Mesothelial cell of epicardium (in vitro differentiated cells): Measurements from ENCODE around the gene BAIAP2L1. TPM values are rescaled to one million over a fixed set of nuclear protein-coding genes. Genes with fewer than 3 reads are reported as not detected.

Experiments
- DNase-seq, 2 experiments: peaks; one replicate each; pipeline ENCODE4 v3.0.0; 2021; ENCODE audit warnings: low spot score in 2 of 2; ENCODE audit not compliant: unreplicated experiment in 2 of 2
- H3K27ac Mint-ChIP-seq: 2 replicates; pipeline ENCODE4 v1.8.0; 2021; ENCODE audit warnings: mixed read lengths
- H3K27me3 Mint-ChIP-seq: 2 replicates; pipeline ENCODE4 v1.8.0; 2021; ENCODE audit warnings: low read depth, mixed read lengths
- H3K36me3 Mint-ChIP-seq: 2 replicates; pipeline ENCODE4 v1.8.0; 2021; ENCODE audit warnings: mixed read lengths
- H3K4me1 Mint-ChIP-seq: 2 replicates; pipeline ENCODE4 v1.8.0; 2021; ENCODE audit warnings: mixed read lengths
- H3K4me3 Mint-ChIP-seq: 2 replicates; pipeline ENCODE4 v1.8.0; 2021; ENCODE audit warnings: mild to moderate bottlenecking, moderate library complexity, mixed read lengths
- H3K9me3 Mint-ChIP-seq: 2 replicates; pipeline ENCODE4 v1.8.0; 2021; ENCODE audit warnings: mixed read lengths
- CTCF ChIP-seq: fragments of 200-600 bp; sonication (generic); IDR thresholded peaks from one replicate; pipeline ENCODE4 v1.5.0; 2021; ENCODE audit warnings: antibody characterized with exemption; ENCODE audit not compliant: unreplicated experiment
- total RNA-seq: library from RNA; stranded (reverse); gene quantifications from 3 replicates; pipeline ENCODE4 v1.2.1, GENCODE V29; 2021

Gene BAIAP2L1
- total RNA-seq, 1 donor from 2014 or later, result 27.2 TPM

GRCh38 chr7:98293746-98294145, 107.1 kb downstream of the BAIAP2L1 start:
- Mint-ChIP-seq H3K4me3 (no peak overlapping the region), H3K9me3 (no peaks in the 10 kb centered on the region), H3K27ac (no peak overlapping the region), H3K36me3 (peaks cover 3% of the 10 kb centered on the region), H3K4me1 (no peaks in the 10 kb centered on the region), H3K27me3 (no peaks in the 10 kb centered on the region)
- no peak for DNase-seq
- no peak for TF ChIP-seq CTCF

GRCh38 chr7:98293265-98293664, 107.6 kb downstream of the BAIAP2L1 start:
- Mint-ChIP-seq H3K4me1 (no peaks in the 10 kb centered on the region), H3K27ac (no peak overlapping the region), H3K27me3 (no peaks in the 10 kb centered on the region), H3K36me3 (peaks cover 4% of the 10 kb centered on the region), H3K9me3 (no peaks in the 10 kb centered on the region), H3K4me3 (no peak overlapping the region)
- no peak for TF ChIP-seq CTCF
- no peak for DNase-seq

GRCh38 chr7:98291717-98292116, 109.2 kb downstream of the BAIAP2L1 start:
- H3K36me3 Mint-ChIP-seq, result peaks cover 4% of the 10 kb centered on the region
- no peak overlapping the region for H3K27ac Mint-ChIP-seq
- DNase-seq, result no peak
- TF ChIP-seq CTCF, result no peak
- no peaks in the 10 kb centered on the region for H3K4me1 Mint-ChIP-seq
- no peaks in the 10 kb centered on the region for H3K27me3 Mint-ChIP-seq
- H3K9me3 Mint-ChIP-seq, result no peaks in the 10 kb centered on the region
- H3K4me3 Mint-ChIP-seq, result no peak overlapping the region

GRCh38 chr7:98289333-98289875, 111.5 kb downstream of the BAIAP2L1 start:
- no peak for DNase-seq
- Mint-ChIP-seq H3K4me1 (peaks cover 16% of the 10 kb centered on the region), H3K4me3 (no peak overlapping the region), H3K27ac (no peak overlapping the region), H3K36me3 (peaks cover 4% of the 10 kb centered on the region), H3K9me3 (no peaks in the 10 kb centered on the region), H3K27me3 (no peaks in the 10 kb centered on the region)
- no peak for TF ChIP-seq CTCF

GRCh38 chr7:98288064-98288823, 112.6 kb downstream of the BAIAP2L1 start:
- no peak for DNase-seq
- Mint-ChIP-seq H3K9me3 (no peaks in the 10 kb centered on the region), H3K4me1 (peaks cover 28% of the 10 kb centered on the region), H3K27me3 (no peaks in the 10 kb centered on the region), H3K4me3 (no peak overlapping the region), H3K36me3 (peaks cover 4% of the 10 kb centered on the region), H3K27ac (no peak overlapping the region)
- no peak for TF ChIP-seq CTCF
